Measurements from ENCODE around the gene MATK. TPM values are rescaled to one million over a fixed set of nuclear protein-coding genes. Genes with fewer than 3 reads are reported as not detected.

Gene MATK
- total RNA-seq, 1 experiment from 2014 or later: not detected

- CTCF ChIA-PET: no interaction called here
- no peak overlapping the region for H3K4me3 Mint-ChIP-seq (ENCODE audit: low read depth, unreplicated experiment)
- no peaks in the 10 kb centered on the region for H3K4me1 Mint-ChIP-seq (ENCODE audit: low read depth, unreplicated experiment)
- H3K36me3 Mint-ChIP-seq (ENCODE audit: insufficient read depth, unreplicated experiment): no peaks in the 10 kb centered on the region
- intact Hi-C loops (cut with micrococcal nuclease; ENCODE audit: unreplicated experiment): no loop called here
- no peak for TF ChIP-seq CTCF (IDR thresholded peaks at IDR 0.05; ENCODE audit: unreplicated experiment)
- BruUV-seq (replicated peaks): no TSS peak
- DNase-seq: no peak
- no peak overlapping the region for H3K27ac Mint-ChIP-seq (ENCODE audit: unreplicated experiment)
- peaks cover 18% of the 10 kb centered on the region for H3K27me3 Mint-ChIP-seq (ENCODE audit: unreplicated experiment)
- peaks cover 7% of the 10 kb centered on the region for H3K9me3 Mint-ChIP-seq (ENCODE audit: low read depth, unreplicated experiment)
Measured at GRCh38 chr19:3781603-3782002, 4.6 kb downstream of the MATK start.

- CTCF ChIA-PET: no interaction called here
- Mint-ChIP-seq H3K4me3 (ENCODE audit: low read depth, unreplicated experiment) (no peak overlapping the region), H3K27me3 (ENCODE audit: unreplicated experiment) (peaks cover 26% of the 10 kb centered on the region), H3K4me1 (ENCODE audit: low read depth, unreplicated experiment) (no peaks in the 10 kb centered on the region), H3K36me3 (ENCODE audit: insufficient read depth, unreplicated experiment) (no peaks in the 10 kb centered on the region), H3K9me3 (ENCODE audit: low read depth, unreplicated experiment) (peaks cover 7% of the 10 kb centered on the region), H3K27ac (ENCODE audit: unreplicated experiment) (no peak overlapping the region)
- intact Hi-C loops (cut with micrococcal nuclease; ENCODE audit: unreplicated experiment): no loop called here
- no TSS peak for BruUV-seq (replicated peaks)
- no peak for DNase-seq
- TF ChIP-seq CTCF (IDR thresholded peaks at IDR 0.05; ENCODE audit: unreplicated experiment): no peak
Measured at GRCh38 chr19:3780786-3781304, 5.3 kb downstream of the MATK start.

GRCh38 chr19:3778899-3779723, 7.1 kb downstream of the MATK start:
- H3K27me3 Mint-ChIP-seq (ENCODE audit: unreplicated experiment): peaks cover 18% of the 10 kb centered on the region
- intact Hi-C loops (cut with micrococcal nuclease; ENCODE audit: unreplicated experiment): no loop called here
- H3K9me3 Mint-ChIP-seq (ENCODE audit: low read depth, unreplicated experiment): peaks cover 7% of the 10 kb centered on the region
- H3K36me3 Mint-ChIP-seq (ENCODE audit: insufficient read depth, unreplicated experiment): no peaks in the 10 kb centered on the region
- H3K27ac Mint-ChIP-seq (ENCODE audit: unreplicated experiment): no peak overlapping the region
- BruUV-seq (replicated peaks): no TSS peak
- TF ChIP-seq CTCF (IDR thresholded peaks at IDR 0.05; ENCODE audit: unreplicated experiment): no peak
- DNase-seq: no peak
- no peaks in the 10 kb centered on the region for H3K4me1 Mint-ChIP-seq (ENCODE audit: low read depth, unreplicated experiment)
- H3K4me3 Mint-ChIP-seq (ENCODE audit: low read depth, unreplicated experiment): no peak overlapping the region
- CTCF ChIA-PET: no interaction called here

GRCh38 chr19:3778104-3778867, 7.9 kb downstream of the MATK start:
- H3K27ac Mint-ChIP-seq (ENCODE audit: unreplicated experiment): no peak overlapping the region
- CTCF ChIA-PET: no interaction called here
- intact Hi-C loops (cut with micrococcal nuclease; ENCODE audit: unreplicated experiment): no loop called here
- H3K4me3 Mint-ChIP-seq (ENCODE audit: low read depth, unreplicated experiment): no peak overlapping the region
- BruUV-seq (replicated peaks): no TSS peak
- DNase-seq: no peak
- H3K4me1 Mint-ChIP-seq (ENCODE audit: low read depth, unreplicated experiment): no peaks in the 10 kb centered on the region
- H3K9me3 Mint-ChIP-seq (ENCODE audit: low read depth, unreplicated experiment): peaks cover 7% of the 10 kb centered on the region
- TF ChIP-seq CTCF (IDR thresholded peaks at IDR 0.05; ENCODE audit: unreplicated experiment): no peak
- no peaks in the 10 kb centered on the region for H3K36me3 Mint-ChIP-seq (ENCODE audit: insufficient read depth, unreplicated experiment)
- H3K27me3 Mint-ChIP-seq (ENCODE audit: unreplicated experiment): peaks cover 24% of the 10 kb centered on the region
